HEK293 (cell line): ENCODE data around the gene LAMTOR1.

Source experiments
- CTCF ChIP-seq: fragments of 450-650 bp; formaldehyde crosslinking; IDR thresholded peaks from 2 replicates; pipeline ENCODE4 v1.5.1; 2016; ENCODE audit warnings: missing biosample characterization, missing genetic modification characterization
- GFI1B ChIP-seq: fragments of 450-650 bp; formaldehyde crosslinking; IDR thresholded peaks from 2 replicates; pipeline ENCODE4 v1.5.1; 2016; ENCODE audit warnings: missing biosample characterization, missing genetic modification characterization
- IKZF3 ChIP-seq: fragments of 450-650 bp; IDR thresholded peaks from 2 replicates; pipeline ENCODE4 v1.5.0; 2018; ENCODE audit warnings: missing biosample characterization, mild to moderate bottlenecking, missing genetic modification characterization, moderate library complexity
- KLF7 ChIP-seq: fragments of 450-650 bp; formaldehyde crosslinking; IDR thresholded peaks from 2 replicates; pipeline ENCODE4 v1.5.1; 2016; ENCODE audit warnings: missing biosample characterization, missing genetic modification characterization, borderline replicate concordance
- KLF9 ChIP-seq: fragments of 450-650 bp; formaldehyde crosslinking; IDR thresholded peaks from 2 replicates; pipeline ENCODE4 v1.5.1; 2016; ENCODE audit warnings: missing biosample characterization, missing genetic modification characterization, low read depth
- PRDM1 ChIP-seq: fragments of 450-650 bp; formaldehyde crosslinking; IDR thresholded peaks from 2 replicates; pipeline ENCODE4; 2016; ENCODE audit warnings: missing biosample characterization, missing genetic modification characterization
- SCRT1 ChIP-seq: fragments of 450-650 bp; formaldehyde crosslinking; IDR thresholded peaks from 2 replicates; pipeline ENCODE4 v1.5.1; 2016; ENCODE audit warnings: missing biosample characterization, missing genetic modification characterization, borderline replicate concordance
- YY1 ChIP-seq: fragments of 450-650 bp; formaldehyde crosslinking; IDR thresholded peaks from 2 replicates; pipeline ENCODE4 v1.5.1; 2018; ENCODE audit warnings: missing biosample characterization, missing genetic modification characterization
- ZBTB11 ChIP-seq: fragments of 450-650 bp; formaldehyde crosslinking; conservative IDR thresholded peaks from 2 replicates; pipeline ENCODE4 v1.5.1; 2016; ENCODE audit warnings: low read depth, missing biosample characterization, missing genetic modification characterization
- ZFHX2 ChIP-seq: fragments of 450-650 bp; formaldehyde crosslinking; conservative IDR thresholded peaks from 2 replicates; pipeline ENCODE4 v1.5.1; 2016; ENCODE audit warnings: missing biosample characterization, missing genetic modification characterization
- ZNF138 ChIP-seq: fragments of 450-650 bp; formaldehyde crosslinking; IDR thresholded peaks from 2 replicates; pipeline ENCODE4 v1.5.1; 2016; ENCODE audit warnings: missing biosample characterization, missing genetic modification characterization, borderline replicate concordance
- ZNF169 ChIP-seq: fragments of 450-650 bp; formaldehyde crosslinking; IDR thresholded peaks from 2 replicates; pipeline ENCODE4 v1.5.1; 2016; ENCODE audit warnings: missing biosample characterization, missing genetic modification characterization
- ZNF175 ChIP-seq: fragments of 450-650 bp; formaldehyde crosslinking; IDR thresholded peaks from 2 replicates; pipeline ENCODE4 v1.5.1; 2016; ENCODE audit warnings: missing biosample characterization, missing genetic modification characterization
- ZNF2 ChIP-seq: fragments of 450-650 bp; formaldehyde crosslinking; IDR thresholded peaks from 2 replicates; pipeline ENCODE4 v1.5.1; 2016; ENCODE audit warnings: missing biosample characterization, missing genetic modification characterization
- ZNF248 ChIP-seq: fragments of 450-650 bp; formaldehyde crosslinking; IDR thresholded peaks from 2 replicates; pipeline ENCODE4 v1.5.1; 2017; ENCODE audit warnings: missing biosample characterization, missing genetic modification characterization
- ZNF280D ChIP-seq: fragments of 450-650 bp; formaldehyde crosslinking; IDR thresholded peaks from 2 replicates; pipeline ENCODE4 v1.5.1; 2016; ENCODE audit warnings: missing biosample characterization, missing genetic modification characterization
- ZNF416 ChIP-seq: fragments of 450-650 bp; formaldehyde crosslinking; IDR thresholded peaks from 2 replicates; pipeline ENCODE4 v1.5.1; 2016; ENCODE audit warnings: missing biosample characterization, missing genetic modification characterization
- ZNF423 ChIP-seq: fragments of 450-650 bp; formaldehyde crosslinking; IDR thresholded peaks from 2 replicates; pipeline ENCODE4 v1.5.1; 2016; ENCODE audit warnings: missing biosample characterization, missing genetic modification characterization
- ZNF449 ChIP-seq: fragments of 450-650 bp; formaldehyde crosslinking; IDR thresholded peaks from 2 replicates; pipeline ENCODE4 v1.5.1; 2017; ENCODE audit warnings: missing biosample characterization, mild to moderate bottlenecking, missing genetic modification characterization, moderate library complexity
- ZNF501 ChIP-seq: fragments of 450-650 bp; formaldehyde crosslinking; IDR thresholded peaks from 2 replicates; pipeline ENCODE4 v1.5.1; 2016; ENCODE audit warnings: missing biosample characterization, missing genetic modification characterization
- ZNF510 ChIP-seq: fragments of 450-650 bp; formaldehyde crosslinking; IDR thresholded peaks from 2 replicates; pipeline ENCODE4 v1.5.1; 2018; ENCODE audit warnings: mild to moderate bottlenecking, missing genetic modification characterization, missing biosample characterization; ENCODE audit not compliant: insufficient replicate concordance
- ZNF560 ChIP-seq: fragments of 450-650 bp; formaldehyde crosslinking; IDR thresholded peaks from 2 replicates; pipeline ENCODE4 v1.5.1; 2017; ENCODE audit warnings: missing biosample characterization, missing genetic modification characterization, borderline replicate concordance
- ZNF580 ChIP-seq: fragments of 450-650 bp; formaldehyde crosslinking; IDR thresholded peaks from 2 replicates; pipeline ENCODE4 v1.5.1; 2016; ENCODE audit warnings: missing biosample characterization, missing genetic modification characterization
- ZNF701 ChIP-seq: fragments of 450-650 bp; formaldehyde crosslinking; IDR thresholded peaks from 2 replicates; pipeline ENCODE4 v1.5.1; 2016; ENCODE audit warnings: missing biosample characterization, missing genetic modification characterization
- ZNF704 ChIP-seq: fragments of 450-650 bp; formaldehyde crosslinking; IDR thresholded peaks from 2 replicates; pipeline ENCODE4 v1.5.1; 2016; ENCODE audit warnings: missing biosample characterization, missing genetic modification characterization
- ZNF777 ChIP-seq: fragments of 450-650 bp; formaldehyde crosslinking; IDR thresholded peaks from 2 replicates; pipeline ENCODE4 v1.5.1; 2017; ENCODE audit warnings: missing biosample characterization, missing genetic modification characterization, borderline replicate concordance
- ZNF785 ChIP-seq: fragments of 450-650 bp; formaldehyde crosslinking; IDR thresholded peaks from 2 replicates; pipeline ENCODE4 v1.5.1; 2016; ENCODE audit warnings: missing biosample characterization, missing genetic modification characterization

LAMTOR1 gene

GRCh38 chr11:72112143-72112977 is 9.3 kb upstream of the LAMTOR1 start, which contains the start of gene ANAPC15 (continued):
- TF ChIP-seq ZBTB11 (tag by site-specific recombination): peak; percentile 97
- no peak for TF ChIP-seq ZNF704 (tag by site-specific recombination)
- TF ChIP-seq KLF9 (tag by site-specific recombination): peak; percentile 78
- TF ChIP-seq ZNF280D (tag by site-specific recombination): no peak
- TF ChIP-seq IKZF3 (tag by site-specific recombination): no peak
- TF ChIP-seq ZFHX2: peak; percentile 72
- TF ChIP-seq ZNF449: peak; percentile 60; the same call in 1 of the 2 replicates
- TF ChIP-seq GFI1B (tag by site-specific recombination): no peak
- TF ChIP-seq ZNF2 (tag by site-specific recombination): peak; percentile 65; the same call in 1 of the 2 replicates
- no peak for TF ChIP-seq ZNF138 (tag by site-specific recombination)
- no peak for TF ChIP-seq ZNF169 (tag by site-specific recombination)
- TF ChIP-seq ZNF510 (tag by site-specific recombination): no peak
- no peak for TF ChIP-seq ZNF416 (tag by site-specific recombination)
- no peak for TF ChIP-seq PRDM1 (tag by site-specific recombination)
- no peak for TF ChIP-seq ZNF701 (tag by site-specific recombination)
- no peak for TF ChIP-seq ZNF423 (tag by site-specific recombination)
- TF ChIP-seq SCRT1: no peak
- TF ChIP-seq ZNF501 (tag by site-specific recombination): peak; percentile 71; the same call in 1 of the 2 replicates
- no peak for TF ChIP-seq YY1
- no peak for TF ChIP-seq ZNF777 (tag by site-specific recombination)
- peak; percentile 78; the same call in 1 of the 2 replicates for TF ChIP-seq KLF7 (tag by site-specific recombination)
- no peak for TF ChIP-seq CTCF (tag by site-specific recombination)
- no peak for TF ChIP-seq ZNF248 (tag by site-specific recombination)
- TF ChIP-seq ZNF175: no peak
- peak; percentile 99 for TF ChIP-seq ZNF580 (tag by site-specific recombination)
- no peak for TF ChIP-seq ZNF785 (tag by site-specific recombination)
- no peak for TF ChIP-seq ZNF560 (tag by site-specific recombination)
